H9 (cell line): ENCODE results near the gene ATP5MG. TPM values are rescaled to one million over a fixed set of nuclear protein-coding genes. Genes with fewer than 3 reads are reported as not detected.

Experiments used
- DNase-seq: peaks from one replicate; pipeline ENCODE4 v3.0.0-alpha.2; 2017
- H2AFZ ChIP-seq: one replicate; pipeline ENCODE4 v1.6.1; 2013; ENCODE audit warnings: mild to moderate bottlenecking, low read length, control low read depth, moderate library complexity
- H2AK5ac ChIP-seq: 2 replicates; pipeline ENCODE4 v1.6.1; 2013; ENCODE audit warnings: low read length, control low read depth, mixed read lengths; ENCODE audit not compliant: insufficient read length
- H2BK120ac ChIP-seq: one replicate; pipeline ENCODE4 v1.6.1; 2013; ENCODE audit warnings: low read depth, mild to moderate bottlenecking, low read length, control low read depth, inconsistent platforms; ENCODE audit not compliant: poor library complexity, severe bottlenecking
- H2BK12ac ChIP-seq: 2 replicates; pipeline ENCODE4 v1.6.1; 2013; ENCODE audit warnings: low read length, control low read depth, mixed read lengths, low read depth; ENCODE audit not compliant: insufficient read length
- H2BK15ac ChIP-seq: 2 replicates; pipeline ENCODE4 v1.6.1; 2013; ENCODE audit warnings: low read depth, low read length, control low read depth
- H2BK20ac ChIP-seq: one replicate; pipeline ENCODE4 v1.6.1; 2013; ENCODE audit warnings: low read depth, mild to moderate bottlenecking, low read length, control low read depth, inconsistent platforms; ENCODE audit not compliant: poor library complexity, severe bottlenecking
- H2BK5ac ChIP-seq: 2 replicates; pipeline ENCODE4 v1.6.1; 2013; ENCODE audit warnings: low read length, control low read depth, mixed read lengths; ENCODE audit not compliant: insufficient read length
- H3K14ac ChIP-seq: 2 replicates; pipeline ENCODE4 v1.6.1; 2013; ENCODE audit warnings: low read length, control low read depth; ENCODE audit not compliant: insufficient read depth
- H3K18ac ChIP-seq: 2 replicates; pipeline ENCODE4 v1.6.1; 2013; ENCODE audit warnings: low read depth, mild to moderate bottlenecking, mixed read lengths, low read length, control low read depth; ENCODE audit not compliant: insufficient read length
- H3K23ac ChIP-seq: 2 replicates; pipeline ENCODE4 v1.6.1; 2013; ENCODE audit warnings: low read length, control low read depth, mixed read lengths, low read depth; ENCODE audit not compliant: insufficient read length
- H3K23me2 ChIP-seq: 2 replicates; pipeline ENCODE4 v1.6.1; 2013; ENCODE audit warnings: low read depth, mild to moderate bottlenecking, mixed read lengths, low read length, control low read depth; ENCODE audit not compliant: insufficient read length, poor library complexity, severe bottlenecking
- H3K27ac ChIP-seq: 2 replicates; pipeline ENCODE4 v1.5.1; 2013; ENCODE audit warnings: low read length, control low read depth, mixed read lengths, low read depth; ENCODE audit not compliant: insufficient read length
- H3K27me3 ChIP-seq: 2 replicates; pipeline ENCODE4 v1.6.1; 2013; ENCODE audit warnings: low read length, control low read depth, inconsistent platforms; ENCODE audit not compliant: insufficient read depth
- H3K4ac ChIP-seq: 2 replicates; pipeline ENCODE4 v1.6.1; 2013; ENCODE audit warnings: low read depth, mild to moderate bottlenecking, control low read depth, inconsistent platforms, low read length, moderate library complexity
- H3K4me1 ChIP-seq: 2 replicates; pipeline ENCODE4 v1.6.1; 2013; ENCODE audit warnings: low read length, control low read depth, inconsistent platforms; ENCODE audit not compliant: insufficient read depth
- H3K4me2 ChIP-seq: 2 replicates; pipeline ENCODE4 v1.6.1; 2013; ENCODE audit warnings: low read length, control low read depth, mixed read lengths; ENCODE audit not compliant: insufficient read length, insufficient read depth
- H3K56ac ChIP-seq: 2 replicates; pipeline ENCODE4 v1.6.1; 2013; ENCODE audit warnings: low read depth, mild to moderate bottlenecking, mixed read lengths, low read length, control low read depth; ENCODE audit not compliant: insufficient read length
- H3K79me1 ChIP-seq: 2 replicates; pipeline ENCODE4 v1.6.1; 2013; ENCODE audit warnings: low read depth, mild to moderate bottlenecking, moderate library complexity, low read length, control low read depth, inconsistent platforms; ENCODE audit not compliant: insufficient read depth, poor library complexity, severe bottlenecking
- H3K79me2 ChIP-seq: 2 replicates; pipeline ENCODE4 v1.6.1; 2013; ENCODE audit warnings: low read length, control low read depth, inconsistent platforms; ENCODE audit not compliant: insufficient read depth
- H3K9ac ChIP-seq: 2 replicates; pipeline ENCODE4 v1.6.1; 2013; ENCODE audit warnings: low read length, control low read depth, mixed read lengths; ENCODE audit not compliant: insufficient read length; ENCODE audit errors: extremely low read depth
- H3K9me3 ChIP-seq: one replicate; pipeline ENCODE4 v1.6.1; 2013; ENCODE audit warnings: low read depth, low read length, inconsistent platforms; ENCODE audit not compliant: control insufficient read depth
- H3T11ph ChIP-seq: one replicate; pipeline ENCODE4 v1.6.1; 2013; ENCODE audit warnings: mild to moderate bottlenecking, low read length, control low read depth, inconsistent platforms
- H4K20me1 ChIP-seq: one replicate; pipeline ENCODE4 v1.6.1; 2013; ENCODE audit not compliant: control insufficient read depth, insufficient read length, insufficient read depth
- H4K5ac ChIP-seq: 2 replicates; pipeline ENCODE4 v1.6.1; 2013; ENCODE audit warnings: low read depth, mild to moderate bottlenecking, mixed read lengths, low read length, control low read depth; ENCODE audit not compliant: insufficient read length
- H4K8ac ChIP-seq: replicated peaks from 2 replicates; pipeline ENCODE4 v1.6.1; 2013; ENCODE audit warnings: low read length, control low read depth, mixed read lengths, low read depth; ENCODE audit not compliant: insufficient read length
- H4K91ac ChIP-seq: 2 replicates; pipeline ENCODE4 v1.6.1; 2013; ENCODE audit warnings: low read depth, mild to moderate bottlenecking, moderate library complexity, mixed read lengths, low read length, control low read depth; ENCODE audit not compliant: insufficient read length
- H3K27ac Mint-ChIP-seq, 3 experiments: 2 replicates in 2 of 3; 3 replicates in 1 of 3; pipeline ENCODE4 v1.8.0; 2020 to 2021; ENCODE audit warnings: mixed read lengths in 3 of 3, mild to moderate bottlenecking in 1 of 3, moderate library complexity in 1 of 3
- H3K27me3 Mint-ChIP-seq: 2 replicates; pipeline ENCODE4 v1.8.0; 2021; ENCODE audit warnings: low read depth, mild to moderate bottlenecking, moderate library complexity, mixed read lengths
- H3K36me3 Mint-ChIP-seq, 3 experiments: 2 replicates in 2 of 3; 3 replicates in 1 of 3; pipeline ENCODE4 v1.8.0; 2020 to 2021; ENCODE audit warnings: low read depth in 3 of 3, mixed read lengths in 3 of 3; ENCODE audit not compliant: insufficient read depth in 1 of 3
- H3K4me1 Mint-ChIP-seq, 2 experiments: 2 replicates each; pipeline ENCODE4 v1.8.0; 2020; ENCODE audit warnings: mixed read lengths in 2 of 2
- H3K4me3 Mint-ChIP-seq, 2 experiments: 2 replicates in 1 of 2; 3 replicates in 1 of 2; pipeline ENCODE4 v1.8.0; 2020 to 2021; ENCODE audit warnings: mild to moderate bottlenecking in 2 of 2, mixed read lengths in 2 of 2, moderate library complexity in 1 of 2
- H3K9me3 Mint-ChIP-seq, 2 experiments: 2 replicates in 1 of 2; 3 replicates in 1 of 2; pipeline ENCODE4 v1.8.0; 2020; ENCODE audit warnings: mild to moderate bottlenecking in 2 of 2, mixed read lengths in 2 of 2, moderate library complexity in 1 of 2
- CTCF ChIP-seq: fragments of 200-600 bp; sonication (generic); conservative IDR thresholded peaks from 3 replicates; pipeline ENCODE4 v1.8.0; 2021; ENCODE audit warnings: antibody characterized with exemption, mild to moderate bottlenecking
- WGBS: extraction: QIAGEN DNeasy Blood & Tissue Kit; methylation state at CpG from one replicate; pipeline ENCODE4 v1.1.7; 2013; ENCODE audit warnings: missing lambda C conversion rate, low lambda C conversion rate, mixed read lengths; ENCODE audit not compliant: insufficient read length; ENCODE audit errors: extremely low coverage; 5-methylcytosine and 5-hydroxymethylcytosine counted together
- total RNA-seq: library from RNA; stranded (reverse); gene quantifications from 2 replicates; pipeline ENCODE4 v1.2.1, GENCODE V29; 2021

The ATP5MG gene
- total RNA-seq, 1 experiment from 2014 or later: 254 TPM

DNA sequence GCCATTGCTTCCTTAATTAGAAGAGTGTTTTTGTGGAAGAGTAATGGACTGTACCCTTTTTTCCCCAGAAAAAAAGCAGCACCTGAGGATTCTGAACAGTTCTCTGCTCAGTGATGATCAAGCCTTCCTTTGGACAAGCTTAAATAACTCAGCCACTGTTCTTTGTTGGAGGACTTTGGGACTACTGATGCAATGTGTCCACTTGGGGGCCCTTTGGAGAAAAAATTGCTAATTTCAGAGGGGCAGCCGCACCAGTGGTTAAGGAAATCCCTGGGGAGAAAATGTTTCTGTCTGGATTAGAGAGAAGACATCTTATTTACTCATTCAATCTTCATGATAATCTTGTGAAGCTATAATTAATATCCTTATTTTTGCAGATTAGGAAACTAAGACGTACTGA, 29.6 kb downstream of the ATP5MG start:
- no peak overlapping the region for H2BK5ac ChIP-seq
- Mint-ChIP-seq H3K36me3 (no peaks in the 10 kb centered on the region; a peak in 1 of 7 replicates), H3K27me3 (peaks cover 20% of the 10 kb centered on the region), H3K4me1 (peaks cover 11% of the 10 kb centered on the region in 2 experiments), H3K27ac (no peak overlapping the region), H3K4me3 (no peak overlapping the region), H3K9me3 (no peaks in the 10 kb centered on the region)
- no peak overlapping the region for H4K8ac ChIP-seq
- peaks cover 18% of the 10 kb centered on the region for H3K23me2 ChIP-seq
- no peak overlapping the region for H3K18ac ChIP-seq
- H3K9me3 ChIP-seq: no peaks in the 10 kb centered on the region
- no peak overlapping the region for H3K14ac ChIP-seq
- H2BK120ac ChIP-seq: no peak overlapping the region
- H2BK12ac ChIP-seq: no peak overlapping the region
- no peak overlapping the region for H2AFZ ChIP-seq
- H3K27me3 ChIP-seq: no peaks in the 10 kb centered on the region
- no peak overlapping the region for H3T11ph ChIP-seq
- H2BK15ac ChIP-seq: no peak overlapping the region
- no peaks in the 10 kb centered on the region for H4K20me1 ChIP-seq
- H3K23ac ChIP-seq: no peak overlapping the region
- H3K56ac ChIP-seq: no peak overlapping the region
- no peak overlapping the region for H4K5ac ChIP-seq
- no peak overlapping the region for H3K4ac ChIP-seq
- no peak overlapping the region for H3K4me2 ChIP-seq
- H3K79me1 ChIP-seq: no peaks in the 10 kb centered on the region
- no peak overlapping the region for H4K91ac ChIP-seq
- H3K27ac ChIP-seq: no peak overlapping the region
- H3K4me1 ChIP-seq: no peaks in the 10 kb centered on the region; the same call in 1 of the 2 replicates
- WGBS: no CpG with 5 or more reads among the region's 2 CpGs
- no peaks in the 10 kb centered on the region for H3K79me2 ChIP-seq
- H3K9ac ChIP-seq: no peak overlapping the region
- no peak for DNase-seq
- no peak overlapping the region for H2AK5ac ChIP-seq
- no peak overlapping the region for H2BK20ac ChIP-seq
- TF ChIP-seq CTCF: no peak
